Testis (tissue), 3 donors: ENCODE data around the gene IL22. TPM values are rescaled to one million over a fixed set of nuclear protein-coding genes. Genes with fewer than 3 reads are reported as not detected.

ENCODE experiments used
- DNase-seq: peaks from one replicate; pipeline ENCODE4 v3.0.0-alpha.2; 2019
- H3K27ac ChIP-seq, 2 donors: fragments of 200-600 bp; sonication (generic); one replicate each; pipeline ENCODE4 v1.5.1; 2019
- H3K27me3 ChIP-seq: fragments of 200-600 bp; sonication (generic); one replicate; pipeline ENCODE4 v1.5.1; 2019
- H3K36me3 ChIP-seq: fragments of 200-600 bp; sonication (generic); one replicate; pipeline ENCODE4 v1.5.1; 2017; ENCODE audit warnings: low read depth; ENCODE audit errors: missing control alignments
- H3K4me1 ChIP-seq: fragments of 200-600 bp; sonication (generic); one replicate; pipeline ENCODE4 v1.5.1; 2019
- H3K4me3 ChIP-seq, 2 donors: fragments of 200-600 bp; sonication (generic); one replicate each; pipeline ENCODE4 v1.5.1; 2017 to 2019
- H3K9me3 ChIP-seq: fragments of 200-600 bp; sonication (generic); one replicate; pipeline ENCODE4 v1.5.1; 2017
- POLR2A ChIP-seq: fragments of 450-650 bp; IDR thresholded peaks from one replicate; pipeline ENCODE4 v1.6.1; 2017; ENCODE audit warnings: antibody characterized with exemption, mild to moderate bottlenecking, moderate library complexity
- WGBS, 2 donors: methylation state at CpG; one replicate each; pipeline ENCODE4 v1.1.5; 2018; 5-methylcytosine and 5-hydroxymethylcytosine counted together
- intact Hi-C: fragments of 100-400 bp; cut with DNase I; formaldehyde crosslinking; loops from one replicate; pipeline ENCODE4 v1.15.1; 2023; ENCODE audit warnings: low total_unique reads
- polyA plus RNA-seq: library from polyadenylated mRNA; stranded (reverse); fragments of 350-450 nt; fragmentation: Illumina TruSeq; extraction: RNeasy Lipid Tissue Mini Kit (QIAGEN cat#74804); gene quantifications from one replicate; pipeline ENCODE4 v1.2.3, GENCODE V29; 2014; ENCODE audit warnings: low read depth, low replicate concordance; ENCODE audit not compliant: insufficient read depth
- total RNA-seq, 2 donors: library from RNA; depleted of rRNA; stranded (reverse); fragments of >200 nt; gene quantifications; one replicate each; pipeline ENCODE4 v1.2.3, GENCODE V29; 2016
- TF ChIP-seq, protein P1 (sequence below), 3 experiments: fragments of 450-650 bp in 2 of 3; fragments of 200-600 bp in 1 of 3; sonication (generic) in 1 of 3; IDR thresholded peaks; one replicate each; pipeline ENCODE4 v1.5.1; 2016 to 2019; ENCODE audit warnings: antibody characterized with exemption in 3 of 3, mild to moderate bottlenecking in 2 of 3, moderate library complexity in 1 of 3

The IL22 gene
- total and polyA plus RNA-seq, 3 donors from 2014 or later, result not detected

DNA sequence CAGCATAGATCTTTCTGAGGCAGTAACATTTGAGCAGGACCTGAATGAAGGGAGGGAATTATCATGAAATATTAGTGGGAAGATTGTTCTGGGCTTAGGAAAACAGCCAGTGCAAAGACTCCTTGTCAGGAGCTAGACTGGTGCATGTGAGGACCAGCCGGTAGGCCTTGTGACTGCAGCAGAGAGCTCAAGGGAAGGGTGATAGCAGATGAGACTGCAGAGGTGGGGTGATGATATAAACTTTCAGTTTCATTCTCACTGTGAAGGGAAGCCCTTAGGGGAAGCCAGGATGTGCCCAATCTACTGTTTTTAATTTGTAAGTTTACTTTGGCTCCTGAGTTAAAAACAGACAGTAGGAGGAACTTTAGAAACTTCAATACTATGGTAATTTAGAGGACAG is 12.4 kb downstream of the IL22 start:
- Histone ChIP-seq H3K4me1 (peaks cover 5% of the 10 kb centered on the region), H3K9me3 (no peaks in the 10 kb centered on the region), H3K4me3 (no peak overlapping the region), H3K36me3 (no peaks in the 10 kb centered on the region), H3K27me3 (no peaks in the 10 kb centered on the region), H3K27ac (peak overlapping the region; percentile 20 to 37)
- intact Hi-C loops, result no loop called here
- TF ChIP-seq, protein P1, sequence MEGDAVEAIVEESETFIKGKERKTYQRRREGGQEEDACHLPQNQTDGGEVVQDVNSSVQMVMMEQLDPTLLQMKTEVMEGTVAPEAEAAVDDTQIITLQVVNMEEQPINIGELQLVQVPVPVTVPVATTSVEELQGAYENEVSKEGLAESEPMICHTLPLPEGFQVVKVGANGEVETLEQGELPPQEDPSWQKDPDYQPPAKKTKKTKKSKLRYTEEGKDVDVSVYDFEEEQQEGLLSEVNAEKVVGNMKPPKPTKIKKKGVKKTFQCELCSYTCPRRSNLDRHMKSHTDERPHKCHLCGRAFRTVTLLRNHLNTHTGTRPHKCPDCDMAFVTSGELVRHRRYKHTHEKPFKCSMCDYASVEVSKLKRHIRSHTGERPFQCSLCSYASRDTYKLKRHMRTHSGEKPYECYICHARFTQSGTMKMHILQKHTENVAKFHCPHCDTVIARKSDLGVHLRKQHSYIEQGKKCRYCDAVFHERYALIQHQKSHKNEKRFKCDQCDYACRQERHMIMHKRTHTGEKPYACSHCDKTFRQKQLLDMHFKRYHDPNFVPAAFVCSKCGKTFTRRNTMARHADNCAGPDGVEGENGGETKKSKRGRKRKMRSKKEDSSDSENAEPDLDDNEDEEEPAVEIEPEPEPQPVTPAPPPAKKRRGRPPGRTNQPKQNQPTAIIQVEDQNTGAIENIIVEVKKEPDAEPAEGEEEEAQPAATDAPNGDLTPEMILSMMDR (IDR thresholded peaks at IDR 0.05), result no peak
- TF ChIP-seq POLR2A, result no peak
- 38 to 50% methylated on average over 1 of the region's 1 CpG for WGBS, 2 donors
- peak; percentile 67 for DNase-seq

- DNase-seq, result no peak
- WGBS, 2 donors, result 64 to 83% methylated on average over 1 of the region's 1 CpG
- no peaks in the 10 kb centered on the region for H3K36me3 ChIP-seq
- no peak overlapping the region for H3K27ac ChIP-seq
- TF ChIP-seq POLR2A, result no peak
- TF ChIP-seq, protein P1 (IDR thresholded peaks at IDR 0.05), result no peak
- H3K4me1 ChIP-seq, result peaks cover 5% of the 10 kb centered on the region
- H3K9me3 ChIP-seq, result no peaks in the 10 kb centered on the region
- H3K4me3 ChIP-seq, result no peak overlapping the region
- no peaks in the 10 kb centered on the region for H3K27me3 ChIP-seq
- intact Hi-C loops, result no loop called here
These were observed 13.3 kb downstream of the IL22 start for GRCh38 chr12:68240079-68240478.

DNA sequence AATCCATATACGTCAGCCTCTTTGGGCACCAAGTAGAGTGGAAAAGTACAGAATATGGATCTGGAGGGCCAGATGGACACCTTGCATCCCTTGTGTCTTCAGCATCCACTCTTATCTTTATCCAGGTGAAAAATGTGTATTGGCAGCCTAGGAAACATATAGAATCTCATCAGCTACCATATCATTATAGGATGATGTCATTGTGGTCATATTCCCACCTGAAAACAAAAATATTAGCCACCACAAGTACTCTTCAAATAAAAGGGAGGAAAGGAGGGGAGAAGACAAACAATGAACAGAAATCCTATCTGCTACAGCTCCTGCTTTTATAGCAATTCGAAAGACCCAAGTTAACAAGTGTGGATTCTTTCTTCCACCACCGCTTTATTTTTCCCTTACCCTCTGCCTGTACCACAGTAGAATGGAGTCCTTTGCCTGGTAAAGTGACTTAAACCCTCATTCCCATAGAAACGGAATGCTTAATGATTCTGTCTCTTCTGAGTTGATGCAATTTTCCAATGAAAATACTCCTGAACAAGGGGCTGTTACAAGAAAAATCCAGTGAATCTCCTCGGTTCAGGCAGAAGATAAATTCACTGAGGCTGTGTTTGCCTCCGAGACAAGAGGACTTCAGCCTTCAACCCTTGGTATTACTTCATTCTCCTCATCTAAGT is 14.0 kb downstream of the IL22 start:
- H3K4me3 ChIP-seq, result no peak overlapping the region
- TF ChIP-seq, protein P1 (IDR thresholded peaks at IDR 0.05), result no peak
- TF ChIP-seq POLR2A, result no peak
- no peak overlapping the region for H3K27ac ChIP-seq
- intact Hi-C loops, result no loop called here
- no peaks in the 10 kb centered on the region for H3K9me3 ChIP-seq
- no peak for DNase-seq
- H3K27me3 ChIP-seq, result no peaks in the 10 kb centered on the region
- peaks cover 5% of the 10 kb centered on the region for H3K4me1 ChIP-seq
- 93% methylated on average over 6 of the region's 6 CpGs for WGBS, 2 donors
- H3K36me3 ChIP-seq, result no peaks in the 10 kb centered on the region

DNA sequence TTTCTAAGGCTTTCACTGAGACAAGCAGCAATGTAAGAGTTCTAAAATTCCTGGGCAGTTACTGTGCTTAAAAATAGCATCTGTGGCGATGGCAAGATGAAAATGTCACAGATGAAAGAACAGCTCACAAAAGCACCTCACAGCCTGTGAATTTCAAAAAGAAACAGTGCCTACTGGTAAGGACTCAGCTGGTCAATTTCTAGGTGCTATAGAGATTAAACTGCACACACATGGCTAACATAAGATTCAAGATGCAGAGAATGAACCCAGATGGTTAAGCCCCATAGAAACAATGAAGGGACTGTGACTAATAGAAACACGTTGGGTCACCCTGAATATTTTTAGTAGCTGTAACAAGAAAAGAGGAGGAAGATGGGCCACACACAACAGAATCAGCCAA is 15.8 kb downstream of the IL22 start:
- TF ChIP-seq POLR2A, result no peak
- TF ChIP-seq, protein P1 (IDR thresholded peaks at IDR 0.05), result no peak
- 47 to 53% methylated on average over 2 of the region's 2 CpGs for WGBS, 2 donors
- peaks cover 5% of the 10 kb centered on the region for H3K4me1 ChIP-seq
- H3K27me3 ChIP-seq, result no peaks in the 10 kb centered on the region
- no peaks in the 10 kb centered on the region for H3K9me3 ChIP-seq
- intact Hi-C loops, result no loop called here
- no peak overlapping the region for H3K4me3 ChIP-seq
- DNase-seq, result no peak
- no peaks in the 10 kb centered on the region for H3K36me3 ChIP-seq
- H3K27ac ChIP-seq, result no peak overlapping the region

DNA sequence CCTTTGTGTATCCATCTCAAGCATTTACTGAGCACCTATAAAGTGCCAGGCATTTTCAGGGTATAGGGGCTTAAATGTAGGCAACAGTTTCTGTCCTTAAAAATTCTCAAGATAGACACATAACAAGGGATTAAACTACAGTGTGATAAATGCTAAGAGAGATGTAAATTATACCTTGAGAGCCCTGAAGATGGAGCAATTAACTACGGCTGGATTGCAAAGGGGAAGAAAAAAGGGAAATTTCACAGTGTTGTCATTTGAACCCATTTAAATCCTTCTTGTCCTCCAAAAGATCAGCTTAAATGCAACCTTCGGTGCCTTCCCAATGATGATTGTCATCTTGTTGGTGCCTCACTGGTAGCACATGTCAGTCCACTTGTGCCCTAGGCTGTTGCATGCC is 16.3 kb downstream of the IL22 start:
- no peaks in the 10 kb centered on the region for H3K36me3 ChIP-seq
- H3K4me1 ChIP-seq, result peaks cover 5% of the 10 kb centered on the region
- no peaks in the 10 kb centered on the region for H3K9me3 ChIP-seq
- H3K27me3 ChIP-seq, result no peaks in the 10 kb centered on the region
- TF ChIP-seq, protein P1 (IDR thresholded peaks at IDR 0.05), result no peak
- TF ChIP-seq POLR2A, result no peak
- WGBS, 2 donors, result 55 to 60% methylated on average over 2 of the region's 2 CpGs
- intact Hi-C loops, result no loop called here
- no peak for DNase-seq
- H3K27ac ChIP-seq, result peak overlapping the region in 1 of 2 donors; percentile 54
- H3K4me3 ChIP-seq, result no peak overlapping the region
